NCI-H526 (cell line): ENCODE measurements around the gene KRTAP12-2.

ENCODE experiments used
- DNase-seq, 2 experiments: peaks; one replicate each; lab custom pipeline; 2025; lab: John Stamatoyannopoulos, UW

The KRTAP12-2 gene

GRCh38 chr21:44626673-44627143 is 40.0 kb downstream of the KRTAP12-2 start, which contains the start of gene KRTAP10-9:
Gene KRTAP10-9 (plus strand): TSS chr21:44627093. CDS start chr21:44627172, 79 bp downstream.
- DNase-seq = no peak

GRCh38 chr21:44626262-44626661 is 40.5 kb downstream of the KRTAP12-2 start:
- no peak for DNase-seq

GRCh38 chr21:44625756-44626155 is 41.0 kb downstream of the KRTAP12-2 start:
- DNase-seq = no peak

- no peak for DNase-seq
Observed at GRCh38 chr21:44623575-44623974, 43.2 kb downstream of the KRTAP12-2 start.

GRCh38 chr21:44619886-44620285 is 46.8 kb downstream of the KRTAP12-2 start:
- DNase-seq = no peak

- no peak for DNase-seq
Observed at GRCh38 chr21:44618909-44619308, 47.8 kb downstream of the KRTAP12-2 start.

- peak in 1 of 2 experiments; percentile 36 for DNase-seq
Observed at GRCh38 chr21:44618504-44618903, 48.2 kb downstream of the KRTAP12-2 start.

GRCh38 chr21:44617071-44617501 is 49.6 kb downstream of the KRTAP12-2 start:
- DNase-seq = no peak

- DNase-seq = no peak
Observed at GRCh38 chr21:44616591-44616926, 50.2 kb downstream of the KRTAP12-2 start.
